K562 (cell line): ENCODE data around the gene KRABD2.

Experiments
- ATAC-seq: fragments of 200-7000 bp; cut with Tn5 transposase; 3 replicates; pipeline ENCODE4 v1.9.1; 2020; ENCODE audit warnings: moderate library complexity
- BruUV-seq: library from RNA; stranded (reverse); fragments of 400-500 nt; replicated peaks from 2 replicates; lab custom pipeline; 2021; lab: Mats Ljungman, UMichigan
- CTCF ChIA-PET: fragments of 300-600 bp; formaldehyde crosslinking; extraction: SDS; loops from one replicate; lab custom pipeline; 2021; ENCODE audit warnings: low intra/inter-chr PET ratio; lab: Yijun Ruan, JAX
- POLR2A ChIA-PET: fragments of 300-600, 350-650 bp; sonication (Branson Sonifier 250); formaldehyde crosslinking; extraction: SDS; loops from one replicate; lab custom pipeline; 2021; ENCODE audit warnings: antibody characterized with exemption, inconsistent platforms; lab: Yijun Ruan, JAX
- DNase-seq, 4 experiments: peaks; one replicate each; pipeline versions ENCODE4 v3.0.0 to v3.0.0-alpha.2; 2011 to 2018; ENCODE audit warnings: low spot score in 3 of 4, mixed read lengths in 3 of 4; ENCODE audit errors: extremely low read depth in 1 of 4
- FAIRE-seq: peaks from 2 replicates; lab custom pipeline; 2011; peaks lifted over from hg19 to GRCh38; lab: Jason Lieb, UNC
- H2AFZ ChIP-seq: 2 replicates; pipeline ENCODE4 v1.6.0; 2011; ENCODE audit warnings: low read depth, low read length, control low read depth, inconsistent platforms
- H3K27ac ChIP-seq: fragments of 200-600 bp; 3 replicates; pipeline ENCODE4 v1.8.0; 2011; ENCODE audit warnings: low read depth, mild to moderate bottlenecking, control low read depth, inconsistent platforms, low read length, moderate library complexity, mixed read lengths; ENCODE audit errors: extremely low read depth
- H3K27me3 ChIP-seq, 2 experiments: fragments of 300-600 bp in 1 of 2; 2 replicates in 1 of 2; 3 replicates in 1 of 2; pipeline versions ENCODE4 v1.6.0 to v1.8.0; 2011; ENCODE audit warnings: inconsistent platforms in 2 of 2, low read length in 2 of 2, mild to moderate bottlenecking in 1 of 2, mixed read lengths in 1 of 2, moderate library complexity in 1 of 2; ENCODE audit not compliant: control insufficient read depth in 2 of 2, insufficient read depth in 2 of 2
- H3K36me3 ChIP-seq: fragments of 300-600 bp; 3 replicates; pipeline ENCODE4 v1.8.0; 2011; ENCODE audit warnings: mild to moderate bottlenecking, low read length, inconsistent platforms; ENCODE audit not compliant: control insufficient read depth, insufficient read depth
- H3K4me1 ChIP-seq, 2 experiments: fragments of 200-600 bp in 1 of 2; replicated peaks in 1 of 2; 2 replicates in 1 of 2; 3 replicates in 1 of 2; pipeline versions ENCODE4 v1.5.1 to v1.8.0; 2011; ENCODE audit warnings: inconsistent platforms in 2 of 2, low read length in 2 of 2, mild to moderate bottlenecking in 1 of 2, mixed read lengths in 1 of 2, moderate library complexity in 1 of 2; ENCODE audit not compliant: control insufficient read depth in 2 of 2, insufficient read depth in 2 of 2
- H3K4me2 ChIP-seq: 2 replicates; pipeline ENCODE4 v1.6.1; 2011; ENCODE audit warnings: low read length, control low read depth, inconsistent platforms, mixed read lengths; ENCODE audit not compliant: insufficient read depth
- H3K4me3 ChIP-seq: fragments of 200-600 bp; sonication (generic), shearing (Covaris generic); 2 replicates; pipeline ENCODE4 v1.5.1; 2016; ENCODE audit warnings: control low read depth, inconsistent platforms
- H3K79me2 ChIP-seq: fragments of 200-600 bp; 3 replicates; pipeline ENCODE4 v1.8.0; 2011; ENCODE audit warnings: low read length, inconsistent platforms; ENCODE audit not compliant: control insufficient read depth, insufficient read depth
- H3K9ac ChIP-seq, 2 experiments: 2 replicates each; pipeline versions ENCODE4 v1.6.0 to v1.6.1; 2011; ENCODE audit warnings: low read depth in 2 of 2, low read length in 2 of 2, control low read depth in 1 of 2, inconsistent platforms in 1 of 2, mild to moderate bottlenecking in 1 of 2, mixed read lengths in 1 of 2; ENCODE audit not compliant: insufficient read depth in 1 of 2
- H3K9me1 ChIP-seq: one replicate; pipeline ENCODE4 v1.6.0; 2011; ENCODE audit warnings: inconsistent platforms, mild to moderate bottlenecking, low read length, moderate library complexity; ENCODE audit not compliant: control insufficient read depth, insufficient read depth
- H3K9me3 ChIP-seq: replicated peaks from 2 replicates; pipeline ENCODE4 v1.5.1; 2011; ENCODE audit warnings: low read depth, low read length, inconsistent platforms; ENCODE audit not compliant: control insufficient read depth, insufficient read depth
- H4K20me1 ChIP-seq: replicated peaks from 2 replicates; pipeline ENCODE4 v1.6.1; 2011; ENCODE audit warnings: low read length, inconsistent platforms, mixed read lengths; ENCODE audit not compliant: control insufficient read depth, insufficient read depth
- ATF1 ChIP-seq, 2 experiments: fragments of 450-650 bp in 1 of 2; IDR thresholded peaks; 2 replicates each; pipeline ENCODE4 v1.6.1; 2016; ENCODE audit warnings: missing compliant biosample characterization in 1 of 2, missing genetic modification characterization in 1 of 2
- CBFA2T2 ChIP-seq: fragments of 450-650 bp; conservative IDR thresholded peaks from 2 replicates; pipeline ENCODE4 v1.6.1; 2017; ENCODE audit warnings: mild to moderate bottlenecking
- ETV1 ChIP-seq: fragments of 450-650 bp; conservative IDR thresholded peaks from 2 replicates; pipeline ENCODE4 v1.6.1; 2016; ENCODE audit warnings: missing genetic modification characterization, control low read depth, low read depth, missing compliant biosample characterization
- HMG20A ChIP-seq: fragments of 450-650 bp; formaldehyde crosslinking; conservative IDR thresholded peaks from 2 replicates; pipeline ENCODE4 v1.4.0; 2020; ENCODE audit warnings: mild to moderate bottlenecking, mixed read lengths
- KDM1A ChIP-seq, 2 experiments: fragments of 450-650 bp; IDR thresholded peaks; 2 replicates each; pipeline ENCODE4 v1.6.1; 2016; ENCODE audit warnings: mild to moderate bottlenecking in 2 of 2
- LEF1 ChIP-seq: fragments of 450-650 bp; IDR thresholded peaks from 2 replicates; pipeline ENCODE4 v1.6.1; 2016; ENCODE audit warnings: mild to moderate bottlenecking
- PHF20 ChIP-seq: fragments of 450-650 bp; IDR thresholded peaks from 2 replicates; pipeline ENCODE4 v1.6.1; 2018; ENCODE audit not compliant: partially characterized antibody
- RFX5 ChIP-seq: IDR thresholded peaks from 2 replicates; pipeline ENCODE4 v1.6.1; 2011; ENCODE audit warnings: low read depth, mild to moderate bottlenecking, improper control_type of control experiment, low read length
- RNF2 ChIP-seq: sonication (generic); IDR thresholded peaks from 2 replicates; pipeline ENCODE4 v1.6.1; 2016
- RUNX1 ChIP-seq: sonication (generic); IDR thresholded peaks from 2 replicates; pipeline ENCODE4 v1.6.1; 2016; ENCODE audit warnings: antibody characterized with exemption, low read depth
- TEAD2 ChIP-seq: fragments of 450-650 bp; IDR thresholded peaks from 2 replicates; pipeline ENCODE4 v1.6.1; 2016; ENCODE audit warnings: missing genetic modification characterization, control low read depth, missing compliant biosample characterization
- ZC3H8 ChIP-seq: fragments of 450-650 bp; IDR thresholded peaks from 2 replicates; pipeline ENCODE4 v1.6.1; 2017
- ZNF780A ChIP-seq: fragments of 250-450 bp; sonication (Bioruptor Pico); IDR thresholded peaks from 2 replicates; pipeline ENCODE4 v1.5.0; 2021; ENCODE audit warnings: mild to moderate bottlenecking
- WGBS: fragments of 100-300 bp; shearing (Covaris generic); methylation state at CpG from one replicate; pipeline ENCODE4 v1.1.6; 2016; ENCODE audit warnings: low coverage, mixed read lengths; ENCODE audit not compliant: insufficient coverage; ENCODE audit errors: missing lambda C conversion rate; 5-methylcytosine and 5-hydroxymethylcytosine counted together
- in situ Hi-C: fragments of 300-500 bp; cut with MboI; formaldehyde crosslinking; loops from 4 replicates; pipeline ENCODE4 v1.15.0; 2018; ENCODE audit warnings: inconsistent platforms, mixed read lengths
- intact Hi-C: fragments of 100-400 bp; cut with micrococcal nuclease; formaldehyde crosslinking; loops from 2 replicates; pipeline ENCODE4 v1.14.2; 2022
- TF ChIP-seq, protein P1 (sequence below): sonication (generic); IDR thresholded peaks from 2 replicates; pipeline ENCODE4 v1.6.1; 2016
- TF ChIP-seq, protein P2 (sequence below): sonication (generic); formaldehyde crosslinking; IDR thresholded peaks from 2 replicates; pipeline ENCODE4 v1.8.1; 2022; ENCODE audit warnings: missing genetic modification reagents
- TF ChIP-seq, protein P3 (sequence below): fragments of 250-450 bp; sonication (Bioruptor Pico); IDR thresholded peaks from 2 replicates; pipeline ENCODE4 v1.4.0; 2020; ENCODE audit warnings: borderline replicate concordance
- TF ChIP-seq, protein P4 (sequence below): IDR thresholded peaks from 3 replicates; pipeline ENCODE4 v1.6.1; 2011; ENCODE audit warnings: borderline replicate concordance, mild to moderate bottlenecking; ENCODE audit not compliant: insufficient read length, insufficient read depth

KRABD2 gene

DNA sequence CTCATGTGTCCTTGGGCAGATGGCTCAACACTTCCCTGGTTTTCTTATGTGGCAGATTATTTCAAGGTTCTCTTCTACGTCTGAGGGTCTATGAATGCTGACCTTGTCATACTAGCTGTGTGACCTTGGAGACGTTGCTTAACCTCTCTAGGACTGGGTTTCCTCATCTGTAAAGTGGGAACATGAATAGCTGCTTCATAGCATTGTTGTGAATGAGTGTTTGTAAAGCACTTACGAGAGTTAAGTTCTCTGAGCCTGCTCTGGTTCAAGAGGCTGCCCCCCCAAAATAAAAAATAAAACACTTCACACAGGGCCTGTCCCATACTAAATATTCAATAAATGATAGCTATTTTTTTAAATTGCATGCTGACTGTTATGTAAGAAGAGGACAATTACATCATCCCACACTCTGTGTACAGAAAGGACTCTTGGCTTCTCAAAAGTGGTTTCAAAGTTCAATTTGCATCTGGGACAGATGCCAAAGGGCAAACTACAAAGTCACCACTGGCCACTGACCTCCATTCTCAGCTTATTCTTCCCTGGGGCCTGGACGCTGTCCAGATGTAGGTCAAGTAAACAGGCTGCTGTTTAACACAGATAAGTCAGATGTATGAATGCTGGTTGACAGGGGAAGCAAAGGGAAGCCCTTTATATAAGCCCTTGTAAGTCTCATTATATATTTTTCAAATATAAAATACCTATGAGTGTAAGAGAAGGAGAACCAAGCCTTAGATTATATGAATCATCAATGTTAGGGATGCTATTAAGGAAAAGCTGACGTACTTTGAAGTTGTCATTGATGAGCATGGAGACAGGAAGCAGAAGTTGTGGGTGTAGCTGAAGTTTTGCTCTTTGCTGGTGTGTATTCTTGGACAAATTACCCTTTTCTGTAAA lies 43.8 kb upstream of the KRABD2 start (continued):
- TF ChIP-seq, protein P1, sequence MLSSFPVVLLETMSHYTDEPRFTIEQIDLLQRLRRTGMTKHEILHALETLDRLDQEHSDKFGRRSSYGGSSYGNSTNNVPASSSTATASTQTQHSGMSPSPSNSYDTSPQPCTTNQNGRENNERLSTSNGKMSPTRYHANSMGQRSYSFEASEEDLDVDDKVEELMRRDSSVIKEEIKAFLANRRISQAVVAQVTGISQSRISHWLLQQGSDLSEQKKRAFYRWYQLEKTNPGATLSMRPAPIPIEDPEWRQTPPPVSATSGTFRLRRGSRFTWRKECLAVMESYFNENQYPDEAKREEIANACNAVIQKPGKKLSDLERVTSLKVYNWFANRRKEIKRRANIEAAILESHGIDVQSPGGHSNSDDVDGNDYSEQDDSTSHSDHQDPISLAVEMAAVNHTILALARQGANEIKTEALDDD: peak; percentile 63; the same call in 1 of the 2 replicates
- no peak for TF ChIP-seq ZNF780A
- peak; percentile 92 for TF ChIP-seq CBFA2T2
- TF ChIP-seq, protein P2, sequence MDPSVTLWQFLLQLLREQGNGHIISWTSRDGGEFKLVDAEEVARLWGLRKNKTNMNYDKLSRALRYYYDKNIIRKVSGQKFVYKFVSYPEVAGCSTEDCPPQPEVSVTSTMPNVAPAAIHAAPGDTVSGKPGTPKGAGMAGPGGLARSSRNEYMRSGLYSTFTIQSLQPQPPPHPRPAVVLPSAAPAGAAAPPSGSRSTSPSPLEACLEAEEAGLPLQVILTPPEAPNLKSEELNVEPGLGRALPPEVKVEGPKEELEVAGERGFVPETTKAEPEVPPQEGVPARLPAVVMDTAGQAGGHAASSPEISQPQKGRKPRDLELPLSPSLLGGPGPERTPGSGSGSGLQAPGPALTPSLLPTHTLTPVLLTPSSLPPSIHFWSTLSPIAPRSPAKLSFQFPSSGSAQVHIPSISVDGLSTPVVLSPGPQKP (CRISPR knock-in tag): no peak
- no peak for TF ChIP-seq ATF1 (CRISPR knock-in tag; IDR thresholded peaks at IDR 0.05)
- peak; percentile 47; the same call in 1 of the 2 replicates for TF ChIP-seq ATF1 (tag; IDR thresholded peaks at IDR 0.05)
- TF ChIP-seq KDM1A (IDR thresholded peaks at IDR 0.05): peak; percentile 85 to 93
- TF ChIP-seq HMG20A (CRISPR knock-in tag): no peak

DNA sequence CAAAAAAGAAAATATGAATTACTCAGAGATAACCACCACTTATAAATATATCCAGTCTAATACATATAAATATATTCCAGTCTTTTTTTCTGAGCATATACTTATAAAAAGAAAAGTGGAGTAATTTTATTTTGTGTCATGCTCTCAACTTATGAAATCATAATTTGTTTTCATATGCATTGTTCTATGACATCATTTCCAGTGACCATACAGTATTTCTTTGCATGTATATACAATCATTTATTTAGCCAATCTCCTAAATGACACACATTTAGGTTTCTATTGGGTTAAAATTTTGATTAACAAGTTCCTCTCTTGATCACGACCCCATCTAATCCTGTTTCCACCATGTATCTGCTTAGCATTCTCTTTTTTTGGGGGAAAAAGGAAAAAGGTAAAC lies 42.8 kb upstream of the KRABD2 start:
- Histone ChIP-seq H3K27me3 (no peaks in the 10 kb centered on the region), H2AFZ (peak overlapping the region; percentile 78; the same call in 1 of the 2 replicates), H4K20me1 (no peaks in the 10 kb centered on the region), H3K27ac (no peak overlapping the region), H3K9me1 (no peaks in the 10 kb centered on the region), H3K79me2 (no peaks in the 10 kb centered on the region), H3K9ac (no peak overlapping the region), H3K4me3 (no peak overlapping the region), H3K36me3 (no peaks in the 10 kb centered on the region), H3K4me1 (peaks cover 0 to 25% of the 10 kb centered on the region in 2 experiments; a peak in 3 of 5 replicates), H3K9me3 (no peaks in the 10 kb centered on the region), H3K4me2 (no peak overlapping the region)
- DNase-seq (no peak), FAIRE-seq (no peak), ATAC-seq (no peak)
- POLR2A ChIA-PET: interaction anchor here (1.2 to 1.7 kb wide), 4 partner anchors 11 to 39 kb away, joined by 3 to 6 read pairs (median 5); partner anchors contain the start of gene NDEL1
- CTCF ChIA-PET: no interaction called here
- no TSS peak for BruUV-seq
- WGBS: 60% methylated on average over 1 of the region's 1 CpG
- intact Hi-C loops (loop anchor here (10.0 kb wide), 1 partner anchor 325 kb away; the partner anchor contains the start of gene CCDC42), in situ Hi-C loops (no loop called here)
- TF ChIP-seq PHF20: no peak
- TF ChIP-seq RNF2: no peak
- TF ChIP-seq, protein P3, sequence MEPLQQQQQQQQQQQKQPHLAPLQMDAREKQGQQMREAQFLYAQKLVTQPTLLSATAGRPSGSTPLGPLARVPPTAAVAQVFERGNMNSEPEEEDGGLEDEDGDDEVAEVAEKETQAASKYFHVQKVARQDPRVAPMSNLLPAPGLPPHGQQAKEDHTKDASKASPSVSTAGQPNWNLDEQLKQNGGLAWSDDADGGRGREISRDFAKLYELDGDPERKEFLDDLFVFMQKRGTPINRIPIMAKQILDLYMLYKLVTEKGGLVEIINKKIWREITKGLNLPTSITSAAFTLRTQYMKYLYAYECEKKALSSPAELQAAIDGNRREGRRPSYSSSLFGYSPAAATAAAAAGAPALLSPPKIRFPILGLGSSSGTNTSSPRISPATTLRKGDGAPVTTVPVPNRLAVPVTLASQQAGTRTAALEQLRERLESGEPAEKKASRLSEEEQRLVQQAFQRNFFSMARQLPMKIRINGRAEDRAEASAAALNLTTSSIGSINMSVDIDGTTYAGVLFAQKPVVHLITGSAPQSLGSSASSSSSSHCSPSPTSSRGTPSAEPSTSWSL: no peak
- TF ChIP-seq TEAD2 (tag): no peak
- no peak for TF ChIP-seq RFX5
- TF ChIP-seq ETV1 (tag): no peak
- no peak for TF ChIP-seq ZC3H8
- TF ChIP-seq RUNX1: no peak
- TF ChIP-seq LEF1: no peak
- TF ChIP-seq, protein P4, sequence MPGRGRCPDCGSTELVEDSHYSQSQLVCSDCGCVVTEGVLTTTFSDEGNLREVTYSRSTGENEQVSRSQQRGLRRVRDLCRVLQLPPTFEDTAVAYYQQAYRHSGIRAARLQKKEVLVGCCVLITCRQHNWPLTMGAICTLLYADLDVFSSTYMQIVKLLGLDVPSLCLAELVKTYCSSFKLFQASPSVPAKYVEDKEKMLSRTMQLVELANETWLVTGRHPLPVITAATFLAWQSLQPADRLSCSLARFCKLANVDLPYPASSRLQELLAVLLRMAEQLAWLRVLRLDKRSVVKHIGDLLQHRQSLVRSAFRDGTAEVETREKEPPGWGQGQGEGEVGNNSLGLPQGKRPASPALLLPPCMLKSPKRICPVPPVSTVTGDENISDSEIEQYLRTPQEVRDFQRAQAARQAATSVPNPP: no peak
